Adrenal gland (tissue), 5 donors: ENCODE measurements around the gene PDGFD.

Source experiments
- POLR2A ChIP-seq, 2 donors: fragments of 450-650 bp; IDR thresholded peaks; one replicate each; pipeline ENCODE4 v1.6.1; 2017; ENCODE audit warnings: antibody characterized with exemption in 2 of 2, mild to moderate bottlenecking in 2 of 2, moderate library complexity in 1 of 2
- TF ChIP-seq, protein P1 (sequence below), 6 experiments: fragments of 450-650 bp in 4 of 6; fragments of 200-600 bp in 2 of 6; sonication (generic) in 1 of 6; IDR thresholded peaks; 1 replicate in 5 of 6; 2 replicates in 1 of 6; pipeline versions ENCODE4 v1.5.1 to v1.8.0; 2016 to 2021; ENCODE audit warnings: antibody characterized with exemption in 6 of 6, mild to moderate bottlenecking in 2 of 6, moderate library complexity in 1 of 6
- donor health status: DM: no; HTN: no; CAD: no.

DNA sequence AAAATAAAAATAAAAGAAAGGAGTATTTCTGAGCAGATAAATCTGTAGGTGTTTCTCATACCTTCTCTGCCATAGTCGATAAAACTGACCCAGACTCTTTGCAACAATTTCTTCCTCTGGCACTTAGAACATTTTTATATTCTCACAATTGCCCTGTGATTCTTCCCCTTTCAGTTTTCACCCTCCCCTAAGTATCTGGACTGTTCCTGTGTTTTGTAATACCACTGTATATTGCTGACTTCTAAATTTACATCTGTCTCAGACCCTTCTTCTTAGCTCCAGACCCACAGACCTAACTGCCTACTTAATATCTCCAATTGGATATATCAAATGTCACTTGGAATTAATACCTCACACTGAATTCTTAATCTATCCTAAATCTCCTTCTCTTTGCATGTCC lies 261.0 kb downstream of the PDGFD start:
- TF ChIP-seq, protein P1, sequence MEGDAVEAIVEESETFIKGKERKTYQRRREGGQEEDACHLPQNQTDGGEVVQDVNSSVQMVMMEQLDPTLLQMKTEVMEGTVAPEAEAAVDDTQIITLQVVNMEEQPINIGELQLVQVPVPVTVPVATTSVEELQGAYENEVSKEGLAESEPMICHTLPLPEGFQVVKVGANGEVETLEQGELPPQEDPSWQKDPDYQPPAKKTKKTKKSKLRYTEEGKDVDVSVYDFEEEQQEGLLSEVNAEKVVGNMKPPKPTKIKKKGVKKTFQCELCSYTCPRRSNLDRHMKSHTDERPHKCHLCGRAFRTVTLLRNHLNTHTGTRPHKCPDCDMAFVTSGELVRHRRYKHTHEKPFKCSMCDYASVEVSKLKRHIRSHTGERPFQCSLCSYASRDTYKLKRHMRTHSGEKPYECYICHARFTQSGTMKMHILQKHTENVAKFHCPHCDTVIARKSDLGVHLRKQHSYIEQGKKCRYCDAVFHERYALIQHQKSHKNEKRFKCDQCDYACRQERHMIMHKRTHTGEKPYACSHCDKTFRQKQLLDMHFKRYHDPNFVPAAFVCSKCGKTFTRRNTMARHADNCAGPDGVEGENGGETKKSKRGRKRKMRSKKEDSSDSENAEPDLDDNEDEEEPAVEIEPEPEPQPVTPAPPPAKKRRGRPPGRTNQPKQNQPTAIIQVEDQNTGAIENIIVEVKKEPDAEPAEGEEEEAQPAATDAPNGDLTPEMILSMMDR (IDR thresholded peaks at IDR 0.05) = no peak
- TF ChIP-seq POLR2A (IDR thresholded peaks at IDR 0.05) = no peak
